SU-DHL-6 (cell line): Measurements from ENCODE around the gene SLC18A2.

Source experiments
- H2AFZ ChIP-seq: fragments of 200-600 bp; sonication (generic); 2 replicates; pipeline ENCODE4 v1.6.1; 2014; ENCODE audit warnings: low read depth, mild to moderate bottlenecking, moderate library complexity, mixed read lengths, antibody characterized with exemption, low read length; ENCODE audit not compliant: severe bottlenecking
- H3F3A ChIP-seq: fragments of 200-600 bp; shearing (Covaris generic); 2 replicates; pipeline ENCODE4 v1.6.0; 2016; ENCODE audit warnings: antibody characterized with exemption, mild to moderate bottlenecking; ENCODE audit not compliant: insufficient read depth
- H3K27ac ChIP-seq: fragments of 200-600 bp; sonication (generic); 2 replicates; pipeline ENCODE4 v1.5.1; 2016; ENCODE audit warnings: low read depth, mild to moderate bottlenecking, low read length, moderate library complexity, mixed read lengths
- H3K27me3 ChIP-seq: fragments of 200-600 bp; sonication (generic), shearing (Covaris generic); 2 replicates; pipeline ENCODE4 v1.6.0; 2014; ENCODE audit warnings: mild to moderate bottlenecking, low read length
- H3K36me3 ChIP-seq: fragments of 200-600 bp; sonication (generic); 2 replicates; pipeline ENCODE4 v1.6.1; 2014; ENCODE audit warnings: mild to moderate bottlenecking, low read length, mixed read lengths
- H3K4me2 ChIP-seq: fragments of 300-600, 200-600 bp; shearing (Covaris generic), sonication (generic); 2 replicates; pipeline ENCODE4 v1.6.0; 2014; ENCODE audit warnings: low read length, low read depth, mild to moderate bottlenecking; ENCODE audit not compliant: poor library complexity, severe bottlenecking
- H3K4me3 ChIP-seq: fragments of 200-600 bp; sonication (generic); 2 replicates; pipeline ENCODE4 v1.5.1; 2014; ENCODE audit warnings: antibody characterized with exemption, low read length, mild to moderate bottlenecking, mixed read lengths; ENCODE audit not compliant: insufficient read depth, poor library complexity, severe bottlenecking
- H3K79me2 ChIP-seq: fragments of 200-600 bp; sonication (generic); 2 replicates; pipeline ENCODE4 v1.6.1; 2014; ENCODE audit warnings: mild to moderate bottlenecking, low read length, moderate library complexity; ENCODE audit not compliant: insufficient read depth
- H3K9ac ChIP-seq: fragments of 200-600 bp; sonication (generic); 2 replicates; pipeline ENCODE4 v1.7.0; 2014; ENCODE audit warnings: mild to moderate bottlenecking, low read length
- H3K9me2 ChIP-seq: fragments of 200-600 bp; sonication (generic); replicated peaks from 2 replicates; pipeline ENCODE4 v1.6.1; 2014; ENCODE audit warnings: low read length; ENCODE audit not compliant: insufficient read depth
- H3K9me3 ChIP-seq: fragments of 200-600 bp; sonication (generic); 2 replicates; pipeline ENCODE4 v1.6.1; 2014; ENCODE audit warnings: low read length, mixed read lengths; ENCODE audit not compliant: insufficient read depth
- H4K20me1 ChIP-seq: fragments of 200-600 bp; sonication (generic); 2 replicates; pipeline ENCODE4 v1.6.1; 2014; ENCODE audit warnings: low read depth, mild to moderate bottlenecking, antibody characterized with exemption, low read length, moderate library complexity, mixed read lengths
- EZH2phosphoT487 ChIP-seq: fragments of 200-600 bp; sonication (generic), shearing (Covaris generic); conservative IDR thresholded peaks from 2 replicates; pipeline ENCODE4 v1.6.1; 2018; ENCODE audit warnings: mild to moderate bottlenecking, antibody characterized with exemption, low read length, moderate library complexity, mixed read lengths
- TF ChIP-seq, protein P1 (sequence below): fragments of 200-600 bp; sonication (generic); IDR thresholded peaks from one replicate; pipeline ENCODE4 v1.5.1; 2017; ENCODE audit warnings: antibody characterized with exemption, mild to moderate bottlenecking, low read length, moderate library complexity; ENCODE audit not compliant: insufficient read depth, poor library complexity, severe bottlenecking

Gene SLC18A2

DNA sequence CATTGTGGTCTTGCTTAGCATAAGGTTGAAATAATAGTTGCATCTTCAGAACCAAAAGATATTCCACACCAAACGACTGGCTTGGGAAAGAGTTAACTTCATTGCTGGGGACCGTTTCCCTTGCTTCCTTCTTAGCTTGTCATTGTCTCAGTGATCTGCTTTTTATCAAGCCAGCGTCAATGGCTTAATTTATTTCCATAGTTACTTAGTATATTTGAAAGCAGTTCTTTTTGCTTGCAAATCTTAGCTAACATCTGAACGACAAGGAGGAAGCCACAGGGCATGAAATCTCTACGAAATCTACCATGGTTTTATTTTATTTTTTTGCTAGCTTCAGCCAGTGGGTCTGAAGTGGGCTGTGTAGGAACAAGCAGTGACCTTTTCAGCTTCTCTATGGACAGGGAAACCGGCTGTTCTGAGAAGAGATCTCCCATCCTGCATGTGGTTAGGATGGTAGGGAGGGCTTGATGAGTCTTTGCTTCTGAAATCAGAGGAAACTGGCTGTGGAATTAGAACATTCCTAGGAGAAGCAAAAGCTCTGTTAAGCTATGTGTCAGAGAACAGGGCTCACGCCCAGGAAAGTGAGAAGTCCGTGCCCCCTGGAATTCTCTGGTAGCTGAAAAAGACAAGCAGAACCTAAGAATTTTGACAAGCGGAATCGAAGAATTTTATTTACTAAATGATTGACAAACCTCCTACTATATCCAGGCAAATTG is 8.0 kb downstream of the SLC18A2 start:
- H3K9ac ChIP-seq = no peak overlapping the region
- no peaks in the 10 kb centered on the region for H3K79me2 ChIP-seq
- no peaks in the 10 kb centered on the region for H3K9me3 ChIP-seq
- H3K4me2 ChIP-seq = no peak overlapping the region
- H3K9me2 ChIP-seq = no peaks in the 10 kb centered on the region
- no peak overlapping the region for H3K27ac ChIP-seq
- TF ChIP-seq EZH2phosphoT487 = no peak
- TF ChIP-seq, protein P1, sequence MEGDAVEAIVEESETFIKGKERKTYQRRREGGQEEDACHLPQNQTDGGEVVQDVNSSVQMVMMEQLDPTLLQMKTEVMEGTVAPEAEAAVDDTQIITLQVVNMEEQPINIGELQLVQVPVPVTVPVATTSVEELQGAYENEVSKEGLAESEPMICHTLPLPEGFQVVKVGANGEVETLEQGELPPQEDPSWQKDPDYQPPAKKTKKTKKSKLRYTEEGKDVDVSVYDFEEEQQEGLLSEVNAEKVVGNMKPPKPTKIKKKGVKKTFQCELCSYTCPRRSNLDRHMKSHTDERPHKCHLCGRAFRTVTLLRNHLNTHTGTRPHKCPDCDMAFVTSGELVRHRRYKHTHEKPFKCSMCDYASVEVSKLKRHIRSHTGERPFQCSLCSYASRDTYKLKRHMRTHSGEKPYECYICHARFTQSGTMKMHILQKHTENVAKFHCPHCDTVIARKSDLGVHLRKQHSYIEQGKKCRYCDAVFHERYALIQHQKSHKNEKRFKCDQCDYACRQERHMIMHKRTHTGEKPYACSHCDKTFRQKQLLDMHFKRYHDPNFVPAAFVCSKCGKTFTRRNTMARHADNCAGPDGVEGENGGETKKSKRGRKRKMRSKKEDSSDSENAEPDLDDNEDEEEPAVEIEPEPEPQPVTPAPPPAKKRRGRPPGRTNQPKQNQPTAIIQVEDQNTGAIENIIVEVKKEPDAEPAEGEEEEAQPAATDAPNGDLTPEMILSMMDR = no peak
- no peak overlapping the region for H2AFZ ChIP-seq
- no peaks in the 10 kb centered on the region for H4K20me1 ChIP-seq
- H3K27me3 ChIP-seq = no peaks in the 10 kb centered on the region
- H3K36me3 ChIP-seq = no peaks in the 10 kb centered on the region
- H3F3A ChIP-seq = no peaks in the 10 kb centered on the region
- H3K4me3 ChIP-seq = no peak overlapping the region

GRCh38 chr10:117249493-117250093 is 8.7 kb downstream of the SLC18A2 start:
- H2AFZ ChIP-seq = no peak overlapping the region
- H3K4me2 ChIP-seq = no peak overlapping the region
- H3K9me2 ChIP-seq = no peaks in the 10 kb centered on the region
- H3K27me3 ChIP-seq = no peaks in the 10 kb centered on the region
- no peaks in the 10 kb centered on the region for H3K36me3 ChIP-seq
- H3K9ac ChIP-seq = no peak overlapping the region
- no peak overlapping the region for H3K27ac ChIP-seq
- no peaks in the 10 kb centered on the region for H4K20me1 ChIP-seq
- H3F3A ChIP-seq = no peaks in the 10 kb centered on the region
- TF ChIP-seq, protein P1 = no peak
- no peak for TF ChIP-seq EZH2phosphoT487
- no peak overlapping the region for H3K4me3 ChIP-seq
- H3K9me3 ChIP-seq = no peaks in the 10 kb centered on the region
- no peaks in the 10 kb centered on the region for H3K79me2 ChIP-seq

DNA sequence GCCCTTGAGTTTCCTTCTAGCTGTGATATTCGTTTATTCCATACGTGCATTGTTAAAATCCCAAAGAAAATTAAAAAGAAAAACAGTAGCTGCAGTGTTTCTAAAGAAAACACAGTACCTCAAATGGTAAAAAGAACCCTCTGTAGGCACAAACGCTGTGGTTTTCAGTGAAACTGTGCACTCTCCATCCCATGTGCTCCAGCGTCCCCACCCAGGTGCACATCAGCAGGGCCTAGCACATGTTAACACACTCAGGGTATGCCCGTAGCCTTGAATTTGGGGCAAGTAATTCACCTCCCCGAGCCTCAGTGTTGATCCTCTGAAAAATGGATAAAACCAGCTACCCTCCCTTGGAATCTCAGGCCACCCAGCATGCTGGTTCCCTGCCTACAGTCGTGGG is 9.5 kb downstream of the SLC18A2 start:
- Histone ChIP-seq H3K27me3 (no peaks in the 10 kb centered on the region), H2AFZ (no peak overlapping the region), H3K9me2 (no peaks in the 10 kb centered on the region), H3K4me2 (no peak overlapping the region), H3K9ac (no peak overlapping the region), H3K79me2 (no peaks in the 10 kb centered on the region), H3K36me3 (no peaks in the 10 kb centered on the region), H3F3A (no peaks in the 10 kb centered on the region), H3K4me3 (no peak overlapping the region), H3K27ac (no peak overlapping the region), H3K9me3 (no peaks in the 10 kb centered on the region), H4K20me1 (no peaks in the 10 kb centered on the region)
- TF ChIP-seq, protein P1 = no peak
- TF ChIP-seq EZH2phosphoT487 = no peak
